ENCODE measurements around the gene ATP8A2.

Gene ATP8A2

DNA sequence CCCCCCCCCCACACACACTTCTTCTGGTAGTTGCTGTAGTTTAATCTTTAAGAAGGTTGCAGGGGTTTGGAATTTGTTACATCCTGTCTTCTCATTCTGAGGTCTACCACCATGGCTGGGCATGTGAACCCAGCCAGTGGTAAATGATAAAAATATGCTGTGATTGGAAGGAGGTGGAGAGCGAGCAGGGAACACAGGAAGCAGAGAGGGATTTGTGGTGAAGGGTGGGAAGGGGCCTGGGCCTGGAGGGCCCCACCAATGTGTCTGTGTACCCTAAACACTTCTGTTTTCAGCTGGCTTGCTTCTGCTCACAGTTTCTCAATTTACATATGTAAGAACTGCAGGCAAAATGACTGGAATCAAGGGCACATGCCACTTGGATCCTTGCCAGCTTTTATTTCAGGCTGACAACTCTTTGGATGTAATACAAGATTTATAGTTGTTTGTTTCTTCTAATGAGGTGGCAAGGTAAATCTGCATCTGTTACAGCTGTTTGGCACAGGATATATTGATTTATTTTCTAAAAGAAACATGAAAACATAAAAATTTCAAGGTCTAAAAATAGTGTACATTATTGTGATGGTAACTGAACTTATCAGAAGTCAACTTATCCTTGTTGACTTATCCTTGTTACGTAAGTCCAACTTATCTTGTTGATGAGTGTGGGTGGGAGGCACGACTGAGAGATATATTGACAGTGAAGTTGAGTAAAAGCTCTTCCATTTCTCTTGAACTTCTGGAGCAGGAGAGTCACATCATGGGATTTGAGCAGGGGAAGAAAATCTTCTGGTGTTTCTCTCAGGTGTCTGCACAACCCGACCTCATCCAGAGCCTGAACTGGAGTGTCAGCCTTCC lies 366.8 kb downstream of the ATP8A2 start:
- H3K27ac ChIP-seq, result peak overlapping the region in 9 of 11 experiments; percentile 11 to 68 (median 40); a peak in 11 of 22 replicates
- peaks cover 21 to 29% (median 26%) of the 10 kb centered on the region in 10 experiments for H3K4me1 ChIP-seq
- no peak overlapping the region for H3K4me3 ChIP-seq
- no peaks in the 10 kb centered on the region for H3K36me3 ChIP-seq
- no peaks in the 10 kb centered on the region; a peak in 1 of 22 replicates for H4K20me1 ChIP-seq
- H3K27me3 ChIP-seq, result no peaks in the 10 kb centered on the region
- peak overlapping the region in 3 of 11 experiments; percentile 12 to 32 (median 15); a peak in 2 of 22 replicates for H3K9ac ChIP-seq
- H3K9me3 ChIP-seq (replicated peaks in 1 of 11), result peaks cover 0 to 6% (median 0%) of the 10 kb centered on the region in 11 experiments; a peak in 5 of 22 replicates
- TF ChIP-seq Cebpa-rat (IDR thresholded peaks at IDR 0.05), result no peak
- H3K4me2 ChIP-seq, result peak overlapping the region; percentile 51 to 74 (median 67)

DNA sequence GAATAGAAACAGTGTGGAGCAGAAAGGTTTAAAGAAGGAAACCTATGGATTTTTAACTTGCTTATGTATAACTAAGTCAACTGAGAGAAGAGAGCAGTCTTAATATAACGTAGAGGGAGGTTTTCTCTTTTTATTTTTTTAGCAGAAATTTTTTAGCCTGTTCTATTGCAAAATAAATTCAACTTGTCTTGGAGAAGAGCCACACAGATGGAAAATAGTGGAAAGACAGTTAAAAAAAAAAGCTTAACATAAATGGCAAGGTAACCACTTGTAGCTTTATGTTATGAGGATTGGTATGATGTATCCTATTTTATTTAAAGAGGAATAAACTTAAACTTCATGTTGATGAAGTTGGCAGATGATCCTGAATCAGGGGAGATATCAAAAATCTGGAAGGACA lies 367.6 kb downstream of the ATP8A2 start:
- Histone ChIP-seq H3K9me3 (replicated peaks in 1 of 11) (peaks cover 0 to 6% (median 0%) of the 10 kb centered on the region in 11 experiments; a peak in 5 of 22 replicates), H3K36me3 (no peaks in the 10 kb centered on the region), H3K4me2 (peak overlapping the region in 4 of 11 experiments; percentile 57 to 74 (median 68); a peak in 6 of 22 replicates), H3K4me1 (peaks cover 21 to 29% (median 26%) of the 10 kb centered on the region in 10 experiments), H3K4me3 (no peak overlapping the region), H3K9ac (no peak overlapping the region), H3K27me3 (no peaks in the 10 kb centered on the region), H3K27ac (peak overlapping the region in 1 of 11 experiments; percentile 45; a peak in 2 of 22 replicates), H4K20me1 (no peaks in the 10 kb centered on the region)
- no peak for TF ChIP-seq Cebpa-rat (IDR thresholded peaks at IDR 0.05)

DNA sequence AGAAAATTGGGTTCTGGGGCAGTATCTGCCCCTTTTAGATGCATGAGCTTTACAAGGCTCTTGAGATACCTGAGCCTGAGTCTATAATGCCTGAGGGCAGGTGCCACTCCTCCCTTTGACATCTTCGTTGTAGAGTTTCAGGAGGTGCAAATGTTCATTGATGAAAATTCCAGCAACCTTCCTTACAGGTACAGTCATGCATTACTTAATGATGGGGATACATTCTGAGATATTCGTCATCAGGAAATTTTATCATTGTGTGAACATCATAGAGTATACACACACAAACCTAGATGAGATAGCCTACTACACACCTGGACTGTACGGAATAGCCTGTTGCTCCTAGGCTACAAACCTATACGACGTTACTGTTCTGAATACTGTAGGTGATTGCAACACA lies 370.0 kb downstream of the ATP8A2 start:
- Histone ChIP-seq H3K4me2 (no peak overlapping the region), H3K4me3 (no peak overlapping the region), H3K36me3 (no peaks in the 10 kb centered on the region), H4K20me1 (no peaks in the 10 kb centered on the region), H3K27ac (no peak overlapping the region), H3K9ac (no peak overlapping the region), H3K9me3 (replicated peaks in 1 of 11) (peaks cover 0 to 6% (median 0%) of the 10 kb centered on the region in 11 experiments; a peak in 3 of 22 replicates), H3K4me1 (peaks cover 19 to 25% (median 24%) of the 10 kb centered on the region in 10 experiments), H3K27me3 (no peaks in the 10 kb centered on the region)
- no peak for TF ChIP-seq Cebpa-rat (IDR thresholded peaks at IDR 0.05)

DNA sequence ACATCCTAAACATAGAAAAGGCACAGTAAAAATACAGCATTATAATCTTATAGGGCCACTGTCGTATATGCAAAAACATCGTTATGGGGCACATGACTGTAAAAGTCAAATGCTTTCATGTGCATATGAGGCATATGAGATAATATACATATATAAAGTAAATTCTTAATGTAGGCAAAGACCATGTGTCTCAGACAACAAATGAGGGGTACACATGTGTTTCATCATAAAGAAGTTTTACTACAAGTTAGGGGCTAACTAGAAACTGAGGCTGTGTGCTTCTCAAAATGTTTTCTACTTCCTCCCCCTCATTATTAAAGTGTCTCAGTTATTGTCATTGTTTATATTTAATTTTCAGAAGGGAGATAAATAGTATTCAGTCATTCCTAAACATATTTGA lies 370.4 kb downstream of the ATP8A2 start:
- Histone ChIP-seq H3K4me1 (peaks cover 15 to 21% (median 19%) of the 10 kb centered on the region in 10 experiments), H3K4me3 (no peak overlapping the region), H3K27ac (no peak overlapping the region), H3K27me3 (no peaks in the 10 kb centered on the region), H4K20me1 (no peaks in the 10 kb centered on the region), H3K4me2 (no peak overlapping the region), H3K36me3 (no peaks in the 10 kb centered on the region), H3K9ac (no peak overlapping the region), H3K9me3 (replicated peaks in 1 of 11) (peaks cover 0 to 6% (median 0%) of the 10 kb centered on the region in 11 experiments; a peak in 3 of 22 replicates)
- TF ChIP-seq Cebpa-rat (IDR thresholded peaks at IDR 0.05), result no peak

DNA sequence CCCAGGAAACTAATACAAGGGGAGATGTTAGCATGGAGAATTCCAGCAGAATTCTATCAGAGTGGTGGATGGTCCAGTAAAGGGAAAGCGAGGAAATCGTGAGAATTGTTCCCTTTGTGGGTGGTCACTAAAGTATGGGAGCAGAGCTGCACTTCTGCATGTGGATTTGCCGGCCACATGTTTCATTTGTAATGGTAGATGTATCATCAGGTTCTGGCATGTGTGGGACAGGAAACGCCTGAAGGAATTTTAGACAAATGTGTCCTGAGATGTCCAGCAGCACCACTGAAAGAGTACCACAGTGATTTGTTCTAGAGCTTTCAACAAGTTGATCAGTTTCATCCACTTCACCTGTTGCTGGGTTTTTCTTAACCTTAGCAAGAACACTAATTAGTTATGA lies 371.6 kb downstream of the ATP8A2 start:
- no peak for TF ChIP-seq Cebpa-rat (IDR thresholded peaks at IDR 0.05)
- H3K27me3 ChIP-seq, result no peaks in the 10 kb centered on the region

DNA sequence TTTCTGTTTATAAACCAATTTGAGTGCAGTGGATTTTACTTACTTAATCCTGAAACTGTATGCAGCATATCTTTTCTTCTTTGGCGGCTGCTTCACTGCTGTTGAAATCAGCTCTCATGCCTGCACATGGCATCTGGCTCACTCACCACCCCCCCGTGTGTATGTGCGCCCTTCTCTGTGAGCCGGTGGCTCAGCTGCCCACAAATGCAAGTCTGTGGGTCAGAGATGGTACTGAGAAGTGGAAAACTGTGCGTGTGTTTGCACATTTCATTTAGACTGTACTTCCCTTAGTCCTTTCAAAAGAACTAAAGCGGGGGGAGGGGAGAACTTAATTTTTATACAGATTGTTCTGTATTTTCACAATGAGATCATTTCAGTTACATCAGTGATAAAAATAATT lies 372.4 kb downstream of the ATP8A2 start:
- TF ChIP-seq Cebpa-rat (IDR thresholded peaks at IDR 0.05), result no peak
- Histone ChIP-seq H3K27ac (no peak overlapping the region), H3K36me3 (no peaks in the 10 kb centered on the region)

More for the DNA sequence above, 371.6 kb downstream of the ATP8A2 start:
- Histone ChIP-seq H3K9ac (no peak overlapping the region), H3K4me1 (peaks cover 3 to 9% (median 7%) of the 10 kb centered on the region in 10 experiments), H3K4me2 (no peak overlapping the region), H3K4me3 (no peak overlapping the region), H3K27ac (no peak overlapping the region), H3K9me3 (replicated peaks in 1 of 11) (peaks cover 0 to 6% (median 0%) of the 10 kb centered on the region in 11 experiments; a peak in 3 of 22 replicates), H4K20me1 (no peaks in the 10 kb centered on the region), H3K36me3 (no peaks in the 10 kb centered on the region)

DNA sequence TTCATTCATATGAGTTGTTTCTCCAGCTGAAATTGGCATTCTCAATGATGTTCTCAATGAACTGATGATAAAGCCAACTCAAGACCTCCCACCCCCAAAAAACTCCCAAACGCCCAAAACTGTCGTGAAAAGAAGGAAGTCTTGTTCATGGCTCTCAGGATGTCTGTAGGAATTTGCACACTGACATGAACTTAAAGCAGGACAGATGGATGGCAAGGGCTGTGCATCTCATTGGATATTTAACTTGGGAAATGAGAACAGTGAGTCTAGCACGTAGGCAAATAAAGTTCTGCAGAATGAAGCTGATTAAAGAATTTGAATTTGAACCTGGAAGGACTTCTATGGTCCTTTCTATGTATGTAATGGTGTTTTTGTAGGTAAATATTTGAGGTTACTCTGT lies 374.4 kb downstream of the ATP8A2 start:
- TF ChIP-seq Cebpa-rat (IDR thresholded peaks at IDR 0.05), result no peak
- no peak overlapping the region for H3K27ac ChIP-seq
- H3K36me3 ChIP-seq, result no peaks in the 10 kb centered on the region
- no peak overlapping the region for H3K4me3 ChIP-seq
- peaks cover 0 to 6% (median 0%) of the 10 kb centered on the region in 11 experiments; a peak in 3 of 22 replicates for H3K9me3 ChIP-seq (replicated peaks in 1 of 11)
- no peaks in the 10 kb centered on the region for H3K27me3 ChIP-seq
- H3K4me1 ChIP-seq, result no peaks in the 10 kb centered on the region
- no peak overlapping the region for H3K4me2 ChIP-seq
- H4K20me1 ChIP-seq, result no peaks in the 10 kb centered on the region
- H3K9ac ChIP-seq, result no peak overlapping the region

More for the DNA sequence above, 372.4 kb downstream of the ATP8A2 start:
- H3K9ac ChIP-seq, result no peak overlapping the region
- no peak overlapping the region for H3K4me3 ChIP-seq
- peaks cover 0 to 1% (median under 1%) of the 10 kb centered on the region in 10 experiments; a peak in 7 of 20 replicates for H3K4me1 ChIP-seq
- H3K27me3 ChIP-seq, result no peaks in the 10 kb centered on the region
- H3K4me2 ChIP-seq, result no peak overlapping the region
- peaks cover 0 to 6% (median 0%) of the 10 kb centered on the region in 11 experiments; a peak in 3 of 22 replicates for H3K9me3 ChIP-seq (replicated peaks in 1 of 11)
- H4K20me1 ChIP-seq, result no peaks in the 10 kb centered on the region

DNA sequence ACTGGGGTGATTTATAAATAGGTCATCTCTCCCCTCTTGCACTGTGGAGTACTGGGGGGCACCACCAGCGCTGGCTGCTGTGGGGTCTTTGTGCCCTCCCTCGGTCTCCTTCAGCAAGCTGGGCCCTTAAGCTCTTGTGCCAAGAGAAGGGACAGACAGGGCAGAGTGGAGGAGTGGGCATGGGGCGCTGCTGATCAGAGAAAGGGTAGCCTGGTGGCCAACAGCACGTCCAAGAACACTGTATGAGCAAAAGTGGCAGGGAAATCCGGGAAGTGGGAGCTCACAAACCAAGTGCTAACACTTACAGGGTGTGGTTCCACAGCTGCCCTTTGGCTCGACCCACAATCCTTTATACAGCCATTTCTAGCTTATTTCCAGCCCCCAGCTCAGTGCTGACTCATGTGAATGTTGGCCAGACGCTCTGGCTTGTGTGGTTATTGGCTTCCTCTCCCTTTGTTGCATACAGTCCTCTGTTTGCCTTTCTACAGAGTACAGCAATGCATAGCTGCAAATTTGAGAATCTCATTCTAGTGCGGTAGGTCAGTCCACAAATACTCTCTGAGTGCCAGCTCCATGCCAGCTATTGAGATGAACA lies 381.3 kb downstream of the ATP8A2 start:
- Histone ChIP-seq H3K4me1 (peaks cover 7 to 25% (median 17%) of the 10 kb centered on the region in 10 experiments), H4K20me1 (no peaks in the 10 kb centered on the region), H3K9ac (peak overlapping the region in 4 of 11 experiments; percentile 8 to 43 (median 35); a peak in 4 of 22 replicates), H3K9me3 (replicated peaks in 1 of 11) (no peaks in the 10 kb centered on the region), H3K27ac (peak overlapping the region in 8 of 11 experiments; percentile 8 to 76 (median 51); a peak in 13 of 22 replicates), H3K4me3 (no peak overlapping the region), H3K4me2 (peak overlapping the region; percentile 30 to 87 (median 69); a peak in 20 of 22 replicates), H3K36me3 (no peaks in the 10 kb centered on the region), H3K27me3 (no peaks in the 10 kb centered on the region)
- TF ChIP-seq Cebpa-rat (IDR thresholded peaks at IDR 0.05), result no peak

DNA sequence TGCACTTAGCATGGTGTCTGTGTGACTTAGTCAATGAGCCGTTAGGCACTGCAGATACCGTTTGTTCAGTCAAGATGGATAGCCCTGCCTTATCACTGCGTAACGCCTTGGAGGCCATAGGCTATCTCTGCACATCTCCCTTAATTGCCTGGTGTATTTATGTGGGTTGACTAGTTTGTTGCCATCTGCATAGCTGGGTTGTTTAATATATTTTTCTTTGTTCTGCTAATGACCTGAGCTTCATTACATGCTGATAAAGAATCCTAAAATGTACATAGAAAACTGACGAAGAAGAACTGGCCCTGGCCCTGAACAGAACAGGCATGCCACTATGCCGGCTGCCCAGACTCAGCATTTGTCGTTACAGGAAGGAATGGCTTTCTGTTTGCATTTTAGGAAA lies 382.2 kb downstream of the ATP8A2 start:
- no peak overlapping the region for H3K9ac ChIP-seq
- TF ChIP-seq Cebpa-rat (IDR thresholded peaks at IDR 0.05), result no peak
- H3K27ac ChIP-seq, result peak overlapping the region in 4 of 11 experiments; percentile 50 to 73 (median 61); a peak in 4 of 22 replicates
- H3K4me3 ChIP-seq, result no peak overlapping the region
- peaks cover 7 to 25% (median 17%) of the 10 kb centered on the region in 10 experiments for H3K4me1 ChIP-seq
- no peaks in the 10 kb centered on the region for H4K20me1 ChIP-seq
- H3K27me3 ChIP-seq, result no peaks in the 10 kb centered on the region
- H3K4me2 ChIP-seq, result peak overlapping the region in 7 of 11 experiments; percentile 62 to 87 (median 79); a peak in 14 of 22 replicates
- H3K36me3 ChIP-seq, result no peaks in the 10 kb centered on the region
- no peaks in the 10 kb centered on the region for H3K9me3 ChIP-seq (replicated peaks in 1 of 11)
